ENCODE results near the gene CATSPER2.
"Not testable (repeated sequence)": the region's sequence is repeated elsewhere in the genome, so short reads cannot be mapped to it uniquely, and the experiment has no call there.

CATSPER2 gene

DNA sequence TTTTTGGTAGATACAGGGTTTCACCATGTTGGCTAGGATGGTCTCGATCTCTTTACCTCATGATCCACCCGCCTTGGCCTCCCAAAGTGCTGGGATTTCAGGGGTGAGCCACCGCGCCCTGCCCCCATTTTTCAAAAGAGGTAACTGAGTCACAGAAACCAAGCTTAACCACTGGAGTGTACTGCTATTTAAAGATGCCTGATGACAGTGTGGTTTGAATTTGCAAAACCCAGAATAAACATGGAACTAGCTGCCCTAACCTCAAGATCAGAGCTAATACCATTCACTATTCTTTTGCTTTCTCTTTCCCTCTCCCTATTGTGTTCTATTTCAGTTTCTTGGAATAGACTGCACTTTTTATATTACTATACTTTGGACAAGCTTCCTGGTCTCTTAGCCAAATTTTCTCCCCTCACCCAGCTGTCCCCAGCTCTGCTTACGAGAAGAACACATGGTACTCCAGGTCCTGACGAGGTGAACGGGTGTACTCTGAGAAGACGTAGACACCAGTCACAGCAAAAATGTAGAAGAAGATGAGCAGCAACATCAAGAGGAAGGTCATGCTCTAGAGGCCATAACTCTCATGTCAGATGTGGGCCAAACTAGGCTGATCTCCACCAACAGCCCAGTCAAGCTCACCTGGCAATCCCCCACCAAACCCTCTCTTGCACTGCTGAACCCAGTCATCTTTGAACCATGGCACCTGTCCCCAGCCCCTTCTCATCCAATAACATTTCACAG, 10.0 kb downstream of the CATSPER2 start:
- H3K9ac ChIP-seq (ENCODE audit: low read length); H3K9me3 ChIP-seq (ENCODE audit: control insufficient read depth, insufficient read depth, low read depth, low read length); H3K27ac ChIP-seq (ENCODE audit: low read depth, low read length); H3K36me3 ChIP-seq (ENCODE audit: control insufficient read depth, insufficient read depth, low read length); H3K27me3 ChIP-seq (ENCODE audit: control insufficient read depth, insufficient read depth, low read length); H3K4me1 ChIP-seq (ENCODE audit: control insufficient read depth, insufficient read depth, low read length); H3K4me3 ChIP-seq (ENCODE audit: low read depth, low read length): not testable (repeated sequence)

DNA sequence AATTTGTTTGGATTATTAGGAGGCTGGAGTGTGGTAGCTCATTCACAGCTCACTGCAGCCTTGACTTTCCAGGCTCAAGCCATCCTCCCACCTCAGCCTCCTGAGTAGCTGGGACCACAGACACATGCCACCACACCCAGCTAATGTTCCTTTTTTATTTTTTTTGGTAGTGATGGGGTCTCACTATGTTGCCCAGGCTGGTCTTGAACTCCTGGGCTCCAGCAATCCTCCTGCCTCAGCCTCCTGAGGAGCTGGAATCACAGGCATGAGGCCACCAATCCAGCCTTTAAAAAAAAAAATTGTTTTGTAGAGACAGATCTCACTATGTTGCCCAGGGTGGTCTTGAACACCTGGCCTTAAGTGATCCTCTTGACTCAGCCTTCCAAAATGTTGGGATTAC, 21.7 kb downstream of the CATSPER2 start:
- not testable (repeated sequence) for H3K4me1 ChIP-seq (ENCODE audit: control insufficient read depth, insufficient read depth, low read length); H3K9ac ChIP-seq (ENCODE audit: low read length); H3K9me3 ChIP-seq (ENCODE audit: control insufficient read depth, insufficient read depth, low read depth, low read length); H3K36me3 ChIP-seq (ENCODE audit: control insufficient read depth, insufficient read depth, low read length); H3K27ac ChIP-seq (ENCODE audit: low read depth, low read length); H3K4me3 ChIP-seq (ENCODE audit: low read depth, low read length); H3K27me3 ChIP-seq (ENCODE audit: control insufficient read depth, insufficient read depth, low read length)

DNA sequence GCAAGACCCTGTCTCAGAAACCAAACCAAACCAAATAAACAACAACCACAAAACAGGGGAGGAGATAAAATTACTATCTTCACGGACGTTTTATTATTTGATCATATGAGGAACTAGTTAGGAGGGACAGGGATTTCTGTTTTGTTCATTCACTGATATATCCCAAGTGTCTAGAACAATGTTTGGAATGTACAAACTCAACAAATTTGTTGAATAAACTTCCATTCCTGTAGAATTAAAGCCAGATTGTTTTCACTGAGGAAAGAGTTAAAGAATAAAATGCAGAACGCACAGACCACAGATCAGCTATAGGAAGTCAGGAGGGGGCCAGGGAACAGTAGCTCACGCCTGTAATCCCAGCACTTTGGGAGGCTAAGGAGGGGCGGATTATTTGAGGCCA, 23.5 kb downstream of the CATSPER2 start:
- Histone ChIP-seq H3K36me3 (ENCODE audit: control insufficient read depth, insufficient read depth, low read length) (no peaks in the 10 kb centered on the region), H3K4me1 (ENCODE audit: control insufficient read depth, insufficient read depth, low read length) (no peaks in the 10 kb centered on the region), H3K4me3 (ENCODE audit: low read depth, low read length) (no peak overlapping the region), H3K9ac (ENCODE audit: low read length) (no peak overlapping the region), H3K9me3 (ENCODE audit: control insufficient read depth, insufficient read depth, low read depth, low read length) (no peaks in the 10 kb centered on the region), H3K27me3 (ENCODE audit: control insufficient read depth, insufficient read depth, low read length) (no peaks in the 10 kb centered on the region), H3K27ac (ENCODE audit: low read depth, low read length) (no peak overlapping the region)

DNA sequence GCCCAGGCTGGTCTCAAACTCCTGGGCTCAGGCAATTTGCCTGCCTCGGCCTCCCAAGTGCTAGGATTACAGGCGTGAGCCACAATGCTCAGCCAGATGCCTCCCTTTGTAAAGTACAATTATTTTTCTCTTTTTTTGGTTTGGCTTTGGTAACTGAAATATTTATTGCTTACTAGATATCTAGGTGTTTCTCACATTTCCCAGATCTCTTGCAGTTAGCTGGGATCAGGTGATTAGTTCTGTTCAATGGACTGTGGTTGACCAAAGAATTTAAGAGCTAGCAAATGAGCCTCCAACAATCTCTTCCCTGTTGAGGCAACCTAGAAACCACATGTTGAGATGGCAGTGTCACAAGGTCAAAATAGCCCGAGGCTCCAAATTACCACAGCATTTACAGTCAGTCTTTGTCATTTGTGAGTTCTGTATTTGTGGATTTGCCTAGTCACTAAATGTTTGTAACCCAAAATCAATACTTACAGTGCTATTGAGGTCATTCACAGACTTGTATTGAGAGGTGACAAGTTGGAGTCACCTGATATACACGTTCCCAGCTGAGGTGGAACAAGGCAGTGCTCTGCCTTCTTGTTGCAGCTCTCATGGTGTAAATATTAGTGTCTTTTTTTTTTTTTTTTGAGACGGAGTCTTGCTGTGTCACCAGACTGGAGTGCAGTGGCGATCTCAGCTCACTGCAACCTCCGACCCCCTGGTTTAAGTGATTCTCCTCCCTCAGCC, 26.4 kb downstream of the CATSPER2 start:
- H3K4me3 ChIP-seq (ENCODE audit: low read depth, low read length); H3K36me3 ChIP-seq (ENCODE audit: control insufficient read depth, insufficient read depth, low read length); H3K9ac ChIP-seq (ENCODE audit: low read length); H3K27ac ChIP-seq (ENCODE audit: low read depth, low read length); H3K4me1 ChIP-seq (ENCODE audit: control insufficient read depth, insufficient read depth, low read length); H3K27me3 ChIP-seq (ENCODE audit: control insufficient read depth, insufficient read depth, low read length); H3K9me3 ChIP-seq (ENCODE audit: control insufficient read depth, insufficient read depth, low read depth, low read length): not testable (repeated sequence)

DNA sequence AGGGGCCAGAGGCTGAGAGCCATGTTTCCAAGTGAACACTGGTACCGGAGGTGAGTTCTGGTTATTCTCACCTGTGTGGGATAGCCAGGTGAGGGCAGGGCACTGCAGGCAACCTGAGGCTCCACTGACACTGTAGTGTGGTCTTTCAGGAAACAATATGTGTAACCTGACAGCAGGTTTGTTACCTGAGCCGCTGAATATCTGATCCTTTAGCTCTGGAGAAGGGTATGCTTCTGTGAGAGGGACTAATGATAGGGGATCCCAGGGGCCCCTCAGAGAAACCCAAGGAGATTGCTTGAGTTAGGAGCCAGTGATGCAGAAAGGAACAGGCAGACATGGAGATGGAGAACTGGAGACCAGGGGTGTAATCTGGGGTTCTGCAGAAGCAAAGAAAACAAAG, 29.9 kb downstream of the CATSPER2 start, which contains the start of gene STRC:
Gene STRC, minus strand, starts transcription at position 101 of the 400 bp plus-strand sequence. Its CDS starts 78 bp downstream, at position 23.
- H3K4me1 ChIP-seq (ENCODE audit: control insufficient read depth, insufficient read depth, low read length) = not testable (repeated sequence)

DNA sequence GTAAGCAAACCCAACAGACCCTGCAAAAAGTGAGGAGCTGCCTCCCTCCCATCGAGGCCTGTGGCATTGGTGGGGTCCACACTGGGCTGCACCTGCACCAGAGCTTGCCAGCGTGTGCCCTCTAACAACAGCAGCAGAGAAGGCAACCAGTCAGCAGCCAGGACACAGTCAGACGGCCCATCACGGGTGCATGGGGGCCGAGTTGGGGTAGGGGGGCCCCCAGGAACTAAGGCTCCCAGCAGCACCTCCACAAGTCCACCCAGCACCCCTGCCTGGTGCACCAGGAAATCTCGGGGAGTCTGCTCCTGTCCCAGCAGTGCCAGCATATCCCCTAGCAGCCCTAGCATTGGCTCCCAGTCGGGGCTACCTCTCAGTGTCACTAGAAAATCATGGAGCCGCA, 30.9 kb downstream of the CATSPER2 start:
- H3K27ac ChIP-seq (ENCODE audit: low read depth, low read length); H3K9ac ChIP-seq (ENCODE audit: low read length); H3K36me3 ChIP-seq (ENCODE audit: control insufficient read depth, insufficient read depth, low read length); H3K27me3 ChIP-seq (ENCODE audit: control insufficient read depth, insufficient read depth, low read length); H3K9me3 ChIP-seq (ENCODE audit: control insufficient read depth, insufficient read depth, low read depth, low read length); H3K4me3 ChIP-seq (ENCODE audit: low read depth, low read length); H3K4me1 ChIP-seq (ENCODE audit: control insufficient read depth, insufficient read depth, low read length): not testable (repeated sequence)

More for the DNA sequence above, 29.9 kb downstream of the CATSPER2 start, which contains the start of gene STRC:
- H3K9me3 ChIP-seq (ENCODE audit: control insufficient read depth, insufficient read depth, low read depth, low read length); H3K27ac ChIP-seq (ENCODE audit: low read depth, low read length); H3K9ac ChIP-seq (ENCODE audit: low read length); H3K4me3 ChIP-seq (ENCODE audit: low read depth, low read length); H3K27me3 ChIP-seq (ENCODE audit: control insufficient read depth, insufficient read depth, low read length); H3K36me3 ChIP-seq (ENCODE audit: control insufficient read depth, insufficient read depth, low read length): not testable (repeated sequence)

DNA sequence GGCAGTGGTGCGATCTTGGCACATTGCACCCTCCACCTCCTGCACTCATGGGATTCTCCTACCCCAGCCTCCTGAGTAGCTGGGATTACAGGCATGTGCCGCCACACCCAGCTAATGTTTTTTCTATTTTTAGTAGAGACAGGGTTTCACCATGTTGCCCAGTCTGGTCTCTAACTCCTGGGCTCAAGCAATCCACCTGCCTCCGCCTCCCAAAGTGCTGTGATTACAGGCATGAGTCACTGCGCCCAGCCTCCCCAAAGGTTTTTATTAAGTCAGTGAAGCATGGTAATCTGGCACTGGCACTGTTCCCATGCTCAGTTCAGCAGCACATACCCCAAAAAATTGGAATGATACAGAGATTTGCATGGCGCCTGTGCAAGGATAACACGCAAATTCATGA, 46.4 kb downstream of the CATSPER2 start:
- H3K36me3 ChIP-seq (ENCODE audit: control insufficient read depth, insufficient read depth, low read length); H3K4me3 ChIP-seq (ENCODE audit: low read depth, low read length); H3K4me1 ChIP-seq (ENCODE audit: control insufficient read depth, insufficient read depth, low read length); H3K9ac ChIP-seq (ENCODE audit: low read length); H3K27ac ChIP-seq (ENCODE audit: low read depth, low read length); H3K9me3 ChIP-seq (ENCODE audit: control insufficient read depth, insufficient read depth, low read depth, low read length); H3K27me3 ChIP-seq (ENCODE audit: control insufficient read depth, insufficient read depth, low read length): not testable (repeated sequence)

DNA sequence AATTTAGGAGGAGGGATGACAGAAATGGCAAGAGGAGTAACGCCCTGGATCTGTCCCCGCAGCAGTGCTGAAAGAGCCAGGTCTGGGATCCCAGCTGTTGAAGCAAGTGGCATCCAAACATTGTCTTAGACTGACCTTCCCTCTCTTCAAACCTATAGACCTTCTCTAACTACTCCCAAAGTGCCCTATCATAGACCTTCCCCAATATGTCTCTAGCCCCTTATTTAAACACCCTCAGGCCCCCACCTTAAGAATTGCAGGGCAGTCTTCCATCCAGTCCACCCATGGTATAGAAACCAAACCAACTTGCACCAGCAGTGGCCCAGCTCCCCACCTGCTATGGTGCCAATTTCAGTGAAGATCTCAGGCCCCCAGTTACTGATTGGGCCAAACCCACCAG, 48.4 kb downstream of the CATSPER2 start:
- not testable (repeated sequence) for H3K9me3 ChIP-seq (ENCODE audit: control insufficient read depth, insufficient read depth, low read depth, low read length); H3K36me3 ChIP-seq (ENCODE audit: control insufficient read depth, insufficient read depth, low read length); H3K27me3 ChIP-seq (ENCODE audit: control insufficient read depth, insufficient read depth, low read length); H3K27ac ChIP-seq (ENCODE audit: low read depth, low read length); H3K9ac ChIP-seq (ENCODE audit: low read length); H3K4me1 ChIP-seq (ENCODE audit: control insufficient read depth, insufficient read depth, low read length); H3K4me3 ChIP-seq (ENCODE audit: low read depth, low read length)

DNA sequence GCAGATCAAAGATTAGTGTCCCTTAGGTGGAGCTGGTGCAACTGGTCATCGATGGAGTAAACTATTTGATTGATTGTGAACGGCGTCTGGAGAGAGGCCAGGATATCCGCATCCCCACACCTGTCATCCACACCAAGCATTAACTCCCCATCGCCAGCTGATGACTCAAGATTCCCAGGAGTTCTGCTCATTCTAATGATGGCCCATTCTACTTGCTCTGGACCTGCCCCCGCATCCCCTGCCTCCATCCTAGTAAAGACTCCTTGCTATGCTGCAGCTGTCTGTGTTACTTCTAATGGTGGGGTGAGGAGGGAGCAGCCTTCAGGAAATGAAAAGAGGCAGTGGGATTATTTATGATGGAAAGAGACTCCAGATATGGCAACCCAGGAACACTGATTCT, 49.5 kb downstream of the CATSPER2 start:
- not testable (repeated sequence) for H3K4me3 ChIP-seq (ENCODE audit: low read depth, low read length); H3K9me3 ChIP-seq (ENCODE audit: control insufficient read depth, insufficient read depth, low read depth, low read length); H3K36me3 ChIP-seq (ENCODE audit: control insufficient read depth, insufficient read depth, low read length); H3K27ac ChIP-seq (ENCODE audit: low read depth, low read length); H3K9ac ChIP-seq (ENCODE audit: low read length); H3K4me1 ChIP-seq (ENCODE audit: control insufficient read depth, insufficient read depth, low read length); H3K27me3 ChIP-seq (ENCODE audit: control insufficient read depth, insufficient read depth, low read length)

DNA sequence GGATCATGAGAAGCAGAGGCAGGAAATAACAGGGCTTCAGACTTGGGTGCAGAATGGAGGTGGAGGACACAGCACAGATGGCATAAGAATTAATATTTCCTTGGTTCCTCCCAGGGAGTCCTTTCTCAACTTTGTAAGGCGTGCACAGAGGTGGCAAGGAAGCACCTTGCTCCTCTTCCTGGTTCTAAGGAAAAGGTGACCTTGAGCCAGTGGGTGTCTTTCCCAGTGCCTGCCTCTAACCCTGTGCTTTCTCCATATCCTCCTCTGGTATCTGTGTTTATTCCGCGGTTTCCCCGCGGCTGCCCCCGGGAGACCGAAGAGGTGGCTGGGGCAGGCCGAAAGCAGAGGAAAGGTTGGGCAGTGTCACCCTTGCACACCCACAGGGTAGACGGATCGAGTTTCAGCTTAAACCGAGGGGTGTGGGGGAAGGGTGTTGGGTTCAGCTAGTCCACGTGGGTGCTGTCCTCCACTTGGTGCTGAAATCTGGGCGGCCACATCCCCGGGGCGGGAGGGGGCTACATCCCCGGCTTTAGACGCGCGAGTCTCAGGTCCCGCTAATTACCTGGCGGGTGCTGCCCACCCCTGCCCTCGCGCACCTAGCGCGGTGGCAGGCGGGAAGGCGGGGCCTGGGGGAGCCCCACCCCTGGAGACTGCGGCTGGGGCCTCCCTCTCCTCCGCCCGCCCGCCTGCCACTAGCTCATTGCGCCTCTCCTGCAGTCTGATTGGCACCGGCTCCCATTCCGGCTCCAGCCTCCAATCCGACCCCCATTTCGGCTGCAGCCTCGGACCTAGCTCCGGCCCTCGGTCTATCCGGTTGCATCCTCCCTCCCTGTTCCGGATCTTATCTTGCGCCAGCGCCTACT, 55.1 kb downstream of the CATSPER2 start, which contains the start of gene CKMT1B:
Gene CKMT1B, plus strand, starts transcription at position 700 of the 863 bp plus-strand sequence. CDS start 192 bp downstream, outside the sequence.
- not testable (repeated sequence) for H3K9ac ChIP-seq (ENCODE audit: low read length); H3K27me3 ChIP-seq (ENCODE audit: control insufficient read depth, insufficient read depth, low read length); H3K4me1 ChIP-seq (ENCODE audit: control insufficient read depth, insufficient read depth, low read length); H3K9me3 ChIP-seq (ENCODE audit: control insufficient read depth, insufficient read depth, low read depth, low read length); H3K27ac ChIP-seq (ENCODE audit: low read depth, low read length); H3K36me3 ChIP-seq (ENCODE audit: control insufficient read depth, insufficient read depth, low read length); H3K4me3 ChIP-seq (ENCODE audit: low read depth, low read length)

DNA sequence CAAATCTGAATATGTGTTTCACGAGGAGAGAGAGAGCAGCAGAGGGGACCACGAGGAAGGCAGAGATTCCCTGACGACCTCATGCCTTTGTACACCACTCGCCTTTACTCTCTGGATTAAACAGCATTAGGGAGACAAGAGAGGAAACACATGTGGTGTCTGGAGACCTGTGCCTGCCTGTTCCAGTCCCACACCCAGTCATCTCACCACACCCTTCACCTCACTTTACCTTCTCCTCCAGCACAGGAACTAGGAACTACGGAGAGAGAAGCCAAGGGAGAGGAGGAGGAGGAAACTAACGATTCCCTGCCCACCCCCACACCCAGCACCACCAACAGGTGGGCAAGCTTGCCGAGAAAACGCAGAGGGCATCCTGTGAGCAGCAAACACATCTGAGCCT, 55.8 kb downstream of the CATSPER2 start:
- not testable (repeated sequence) for H3K9ac ChIP-seq (ENCODE audit: low read length); H3K36me3 ChIP-seq (ENCODE audit: control insufficient read depth, insufficient read depth, low read length); H3K4me1 ChIP-seq (ENCODE audit: control insufficient read depth, insufficient read depth, low read length); H3K9me3 ChIP-seq (ENCODE audit: control insufficient read depth, insufficient read depth, low read depth, low read length); H3K27me3 ChIP-seq (ENCODE audit: control insufficient read depth, insufficient read depth, low read length); H3K4me3 ChIP-seq (ENCODE audit: low read depth, low read length); H3K27ac ChIP-seq (ENCODE audit: low read depth, low read length)
